Posterior vena cava (tissue), 2 donors: ENCODE measurements around the gene KLF16. TPM values are rescaled to one million over a fixed set of nuclear protein-coding genes. Genes with fewer than 3 reads are reported as not detected.
A peak's percentile ranks its signal among the peaks of the same experiment; 100 is the strongest.

ENCODE experiments used
- DNase-seq: peaks from one replicate; pipeline ENCODE4 v3.0.0-alpha.2; 2020; ENCODE audit warnings: low spot score
- intact Hi-C, 2 donors: fragments of 100-400 bp; cut with DNase I; formaldehyde crosslinking; loops; one replicate each; pipeline versions ENCODE4 v1.14.1 to v1.14.2; 2022 to 2023
- total RNA-seq, 2 donors: library from RNA; stranded (reverse); fragmentation: NEBNext Ultra II Directional; extraction: Animal tissue kit (Norgen Biotek cat#: 25700); gene quantifications; one replicate each; pipeline ENCODE4 v1.2.1, GENCODE V29; 2021
- donor health status: DM: yes; HTN: yes; CAD: no.
- donor health status: DM: yes; HTN: yes; CAD: no.

Gene KLF16
- total RNA-seq, 2 donors from 2014 or later, result 9.4 to 16.2 TPM

DNA sequence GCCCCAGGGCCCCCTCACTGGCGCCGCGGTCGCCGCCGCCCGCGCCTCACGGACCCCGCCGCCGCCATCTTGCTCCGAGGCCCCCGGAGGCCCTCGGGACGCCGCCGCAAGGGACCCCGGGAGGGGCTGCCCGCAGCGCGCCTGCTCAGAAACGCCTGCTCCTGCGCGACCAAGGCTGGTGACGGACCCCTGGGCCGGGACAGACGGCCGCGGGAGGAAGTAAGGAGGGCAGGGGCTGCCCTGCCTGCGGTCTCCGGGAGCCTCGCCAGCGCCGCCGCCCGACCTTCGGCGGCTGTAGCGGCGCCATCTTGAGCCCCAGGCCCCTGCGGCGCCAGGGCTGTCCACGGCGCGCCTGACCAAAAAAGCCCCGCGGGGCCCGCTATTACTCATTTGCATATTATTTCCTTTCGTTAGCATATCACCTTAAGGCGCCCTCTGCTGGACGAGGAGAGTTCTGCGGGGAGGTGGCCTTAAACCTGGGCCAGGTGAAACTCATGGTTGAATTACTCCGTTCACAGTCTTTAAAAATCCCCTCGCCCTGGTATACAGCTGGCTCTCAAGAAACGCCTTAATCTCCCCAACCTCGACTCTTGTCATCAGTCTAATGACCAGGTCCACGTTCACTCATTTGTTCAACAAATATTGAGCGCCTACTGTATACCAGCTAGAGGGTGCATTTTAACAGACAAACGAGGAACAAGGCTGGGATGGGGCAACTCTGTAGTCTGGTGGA, 14.8 kb downstream of the KLF16 start, which contains the start of gene REXO1:
Gene REXO1, minus strand, starts transcription at position 85 of the 733 bp plus-strand sequence. CDS start 125 bp downstream, outside the sequence.
- peak; percentile 98 for DNase-seq
- intact Hi-C loops, result no loop called here

DNA sequence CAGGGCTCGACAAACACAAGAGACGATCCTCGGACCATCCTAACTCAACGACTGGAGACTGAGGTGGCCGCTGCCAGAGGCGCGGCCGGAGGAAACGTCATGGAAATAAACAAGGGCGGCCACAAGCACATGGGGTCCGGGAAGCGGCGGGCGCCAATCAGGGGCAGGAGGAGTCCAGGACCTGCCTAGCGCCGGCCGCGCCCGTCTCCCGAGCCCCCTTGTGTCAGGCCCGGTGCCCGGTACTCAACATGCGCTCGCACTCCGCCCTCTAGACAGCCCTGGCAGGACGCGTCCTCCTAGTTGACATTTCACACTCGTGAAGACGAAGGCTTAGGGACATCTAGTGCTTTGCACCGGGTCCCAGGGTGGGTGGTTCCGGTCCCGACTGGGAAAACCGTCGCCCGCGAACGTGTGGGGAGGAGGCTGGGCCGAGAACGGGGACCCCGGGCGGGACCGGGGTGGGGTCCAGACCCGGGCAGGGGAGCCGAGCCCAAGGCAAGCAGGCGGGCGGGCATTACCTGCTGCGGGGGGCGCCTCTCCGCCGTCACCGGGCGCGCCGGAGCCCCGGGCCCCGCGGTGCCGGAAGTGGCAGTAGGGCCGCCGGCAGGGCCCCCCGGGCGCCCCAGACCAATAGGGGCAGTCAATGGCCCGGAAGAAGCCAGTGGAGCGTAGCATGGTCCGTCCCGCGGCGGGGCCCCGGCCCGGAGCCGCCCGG, 15.5 kb downstream of the KLF16 start:
- intact Hi-C loops, result no loop called here
- DNase-seq, result peak; percentile 91

GRCh38 chr19:1847348-1847683, 16.1 kb downstream of the KLF16 start:
- DNase-seq, result no peak
- intact Hi-C loops, result no loop called here

DNA sequence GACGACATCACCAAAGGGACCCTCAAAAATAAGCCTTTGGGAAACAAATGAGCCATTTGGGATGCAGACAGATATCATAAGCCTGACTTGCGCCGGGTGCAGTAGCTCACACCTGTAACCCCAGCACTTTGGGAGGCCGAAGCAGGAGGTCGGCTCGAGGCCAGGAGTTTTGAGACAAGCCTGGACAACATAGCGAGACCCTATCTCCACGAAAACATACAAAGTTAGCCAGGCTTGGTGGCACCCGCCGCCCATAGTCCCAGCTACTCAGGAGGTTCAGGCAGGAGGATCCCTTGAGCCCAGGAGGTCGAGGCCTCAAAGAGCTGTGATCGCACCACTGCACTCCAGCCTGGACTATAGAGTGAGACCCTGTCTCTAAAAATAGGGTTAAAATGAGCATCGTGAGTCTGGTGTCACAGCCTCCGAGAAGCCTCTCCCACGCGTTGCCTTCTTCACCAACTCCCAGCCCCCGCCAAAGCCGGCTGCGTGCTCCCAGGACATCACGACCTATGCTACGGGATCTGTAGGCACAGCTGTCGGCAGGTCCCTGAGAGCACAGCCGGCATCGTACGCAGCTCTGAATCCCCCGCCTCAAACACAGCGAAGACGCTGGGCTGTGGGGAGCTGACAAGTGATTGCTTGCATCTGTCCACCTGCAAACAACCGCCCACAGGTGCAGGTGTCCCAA, 16.7 kb downstream of the KLF16 start:
- no peak for DNase-seq
- intact Hi-C loops, result no loop called here

GRCh38 chr19:1845642-1846041, 17.7 kb downstream of the KLF16 start:
- intact Hi-C loops, result no loop called here
- no peak for DNase-seq

GRCh38 chr19:1845125-1845515, 18.3 kb downstream of the KLF16 start:
- intact Hi-C loops, result no loop called here

DNA sequence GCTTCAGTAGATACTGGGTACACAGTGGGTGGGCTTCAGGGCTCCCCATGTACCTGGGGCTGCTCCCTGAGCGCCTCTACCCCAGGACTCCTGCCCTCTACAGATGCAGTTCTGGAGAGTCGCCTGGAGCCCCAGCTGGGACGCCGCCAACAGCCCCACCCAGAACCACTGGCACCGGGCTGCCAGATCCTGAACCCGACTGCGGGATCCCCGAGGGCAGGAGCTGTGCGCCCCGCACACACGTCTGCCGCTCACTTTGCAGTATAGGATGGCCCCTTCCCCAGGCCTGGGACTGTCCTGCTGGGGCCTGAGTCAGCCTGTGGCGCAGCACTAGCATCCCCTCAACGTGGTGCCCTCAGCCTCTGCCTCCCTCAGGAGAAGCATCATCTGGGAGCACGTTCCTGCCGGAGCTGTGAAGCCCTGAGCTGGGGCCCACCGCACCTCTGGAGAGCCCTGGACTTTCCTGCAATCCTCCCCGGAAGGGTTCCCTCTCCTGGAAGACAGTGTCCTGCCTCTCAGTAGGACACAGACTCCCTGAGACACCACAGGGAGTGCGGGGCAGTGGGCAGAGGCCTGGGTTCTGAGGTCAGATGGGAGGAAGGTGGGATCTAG, 18.8 kb downstream of the KLF16 start:
- intact Hi-C loops, result no loop called here
- no peak for DNase-seq

More at GRCh38 chr19:1845125-1845515, 18.3 kb downstream of the KLF16 start:
- no peak for DNase-seq

GRCh38 chr19:1843646-1844394, 19.6 kb downstream of the KLF16 start:
- intact Hi-C loops, result no loop called here
- DNase-seq, result no peak

DNA sequence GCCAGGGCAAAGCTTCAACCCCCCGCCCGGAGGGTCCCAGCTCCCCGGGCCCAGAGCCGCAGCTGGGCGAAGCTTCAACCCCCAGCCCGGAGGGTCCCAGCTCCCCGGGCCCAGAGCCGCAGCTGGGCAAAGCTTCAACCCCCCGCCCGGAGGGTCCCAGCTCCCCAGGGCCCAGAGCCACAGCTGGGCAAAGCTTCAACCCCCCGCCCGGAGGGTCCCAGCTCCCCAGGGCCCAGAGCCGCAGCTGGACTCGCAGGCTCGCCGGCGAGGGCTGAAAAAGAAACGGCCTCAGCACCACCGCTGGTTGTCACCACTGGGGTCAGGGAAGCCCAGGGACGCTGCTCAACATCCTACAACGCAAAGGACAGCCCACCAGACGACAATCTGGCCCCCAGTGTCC, 20.3 kb downstream of the KLF16 start:
- DNase-seq, result no peak
- intact Hi-C loops, result no loop called here

DNA sequence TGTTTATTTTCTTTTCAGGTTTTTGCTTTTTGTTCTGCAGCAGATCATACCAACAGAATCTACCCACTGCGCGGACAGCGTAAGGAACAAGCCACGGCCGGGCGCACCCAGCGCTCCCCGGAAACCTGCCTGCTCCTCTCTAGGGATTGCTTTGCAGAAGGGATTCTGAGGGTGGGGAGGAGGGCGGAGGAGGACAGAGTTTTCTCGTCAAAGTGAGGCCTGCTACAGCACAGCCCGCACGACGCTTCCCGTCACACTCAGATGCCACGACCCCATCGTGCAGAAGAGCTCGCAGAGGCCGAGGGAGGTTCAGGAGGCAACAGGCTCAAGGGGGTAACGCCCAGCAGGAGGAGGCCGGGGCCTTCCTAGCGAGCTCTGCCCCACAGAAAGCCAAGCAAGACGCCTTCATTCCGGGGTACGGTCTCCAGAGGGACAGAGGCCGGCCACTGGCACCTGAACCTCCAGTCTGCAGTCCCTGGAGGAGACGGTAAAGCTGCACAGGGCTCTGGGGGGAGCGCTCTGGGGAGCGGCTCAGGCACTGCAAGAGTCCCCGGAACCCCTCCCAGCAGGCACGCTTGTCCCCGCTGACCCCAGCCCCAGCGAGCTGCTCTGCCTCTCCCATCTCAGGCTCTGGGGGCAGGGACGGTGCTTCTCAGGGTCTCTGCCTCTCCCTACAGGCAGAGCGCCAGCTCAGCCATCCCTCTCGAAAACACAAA, 22.0 kb downstream of the KLF16 start:
- intact Hi-C loops, result no loop called here
- DNase-seq, result no peak

GRCh38 chr19:1840541-1841115, 22.8 kb downstream of the KLF16 start:
- no peak for DNase-seq
- intact Hi-C loops, result no loop called here

GRCh38 chr19:1839658-1840540, 23.5 kb downstream of the KLF16 start:
- intact Hi-C loops, result no loop called here
- no peak for DNase-seq

DNA sequence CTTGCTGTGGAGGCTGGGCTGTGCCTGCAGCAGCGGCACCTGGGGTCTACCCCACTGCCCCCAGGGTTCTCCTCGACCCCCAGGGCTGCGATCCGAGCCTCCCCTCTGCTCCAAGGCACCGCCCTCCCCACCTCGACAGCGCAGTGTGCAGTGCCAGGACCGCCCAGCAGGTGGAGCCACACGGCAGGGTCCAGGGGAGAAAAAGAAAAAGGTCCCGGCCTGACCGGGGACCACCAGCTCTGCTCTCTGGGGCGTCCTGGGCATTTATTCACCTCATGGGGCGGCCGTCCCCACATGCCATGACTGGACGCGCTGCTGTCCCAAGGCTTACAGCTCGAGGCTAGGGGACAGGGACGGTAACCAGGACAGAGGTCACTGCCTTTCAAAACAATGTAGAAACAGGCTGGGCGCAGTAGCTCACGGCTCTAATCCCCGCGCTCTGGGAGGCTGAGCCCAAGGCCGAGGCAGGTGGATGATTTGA, 25.7 kb downstream of the KLF16 start:
- no peak for DNase-seq
- intact Hi-C loops, result no loop called here

- no peak for DNase-seq
- intact Hi-C loops, result no loop called here
These were observed 26.2 kb downstream of the KLF16 start for GRCh38 chr19:1837222-1837565.

- DNase-seq, result no peak
- intact Hi-C loops, result no loop called here
These were observed 26.7 kb downstream of the KLF16 start for GRCh38 chr19:1836458-1837221.

DNA sequence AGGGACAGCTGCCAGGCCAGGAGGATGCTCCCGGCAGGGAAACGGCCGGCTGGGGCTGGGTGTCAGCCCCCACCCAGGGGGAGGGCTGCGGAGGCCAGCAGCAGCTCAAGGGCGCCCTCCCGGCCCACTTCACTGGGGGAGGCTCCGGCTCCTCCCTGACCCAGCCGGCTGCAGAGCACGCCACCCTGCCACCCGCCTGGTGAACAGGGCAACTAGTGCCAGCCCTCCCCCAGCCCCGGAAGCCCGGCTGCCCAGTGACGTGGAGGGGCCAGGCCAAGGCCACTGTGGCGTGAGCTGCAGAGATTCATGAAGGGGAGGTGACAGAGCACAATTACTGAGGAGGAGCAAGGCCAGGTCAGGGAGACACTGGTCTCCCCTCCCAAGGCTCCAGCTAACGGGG, 29.8 kb downstream of the KLF16 start:
- intact Hi-C loops, result no loop called here

More for the DNA sequence above, 29.8 kb downstream of the KLF16 start:
- no peak for DNase-seq
